Esophagus muscularis mucosa (tissue), 4 donors: ENCODE measurements around the gene ABHD16A. TPM values are rescaled to one million over a fixed set of nuclear protein-coding genes. Genes with fewer than 3 reads are reported as not detected.

Experiments used
- DNase-seq: peaks from one replicate; pipeline ENCODE4 v3.0.0-alpha.2; 2017; ENCODE audit errors: extremely low spot score
- H3K27ac ChIP-seq, 4 donors: fragments of 200-600 bp; sonication (generic); replicated peaks in 1 of 4; 1 replicate in 3 of 4; 2 replicates in 1 of 4; pipeline ENCODE4 v1.5.1; 2016 to 2019; ENCODE audit warnings: mild to moderate bottlenecking in 1 of 4
- H3K27me3 ChIP-seq, 4 donors: fragments of 200-600 bp; sonication (generic); one replicate each; pipeline versions ENCODE4 v1.5.1 to v1.6.0; 2016 to 2019
- H3K36me3 ChIP-seq, 4 donors: fragments of 200-600 bp; sonication (generic); one replicate each; pipeline ENCODE4 v1.5.1; 2016 to 2019
- H3K4me1 ChIP-seq, 4 donors: fragments of 200-600 bp; sonication (generic); one replicate each; pipeline ENCODE4 v1.5.1; 2016 to 2019
- H3K4me3 ChIP-seq, 4 donors: fragments of 200-600 bp; sonication (generic); 1 replicate in 2 of 4; 2 replicates in 2 of 4; pipeline ENCODE4 v1.5.1; 2016 to 2019; ENCODE audit warnings: mild to moderate bottlenecking in 4 of 4, moderate library complexity in 1 of 4
- H3K9me3 ChIP-seq, 4 donors: fragments of 200-600 bp; sonication (generic); 1 replicate in 3 of 4; 2 replicates in 1 of 4; pipeline ENCODE4 v1.5.1; 2016 to 2019
- CTCF ChIP-seq, 3 experiments: fragments of 200-600 bp in 2 of 3; fragments of 450-650 bp in 1 of 3; sonication (generic) in 2 of 3; IDR thresholded peaks; one replicate each; pipeline ENCODE4 v1.5.1; 2017 to 2019; ENCODE audit warnings: antibody characterized with exemption in 3 of 3, mild to moderate bottlenecking in 2 of 3, moderate library complexity in 1 of 3
- EP300 ChIP-seq: sonication (generic); formaldehyde crosslinking; IDR thresholded peaks from one replicate; pipeline ENCODE4 v1.6.1; 2017; ENCODE audit warnings: antibody characterized with exemption
- POLR2A ChIP-seq: fragments of 450-650 bp; IDR thresholded peaks from one replicate; pipeline ENCODE4 v1.6.1; 2017; ENCODE audit warnings: antibody characterized with exemption, moderate library complexity, mild to moderate bottlenecking, low read depth
- POLR2AphosphoS5 ChIP-seq, 2 donors: sonication (generic); formaldehyde crosslinking; IDR thresholded peaks; one replicate each; pipeline ENCODE4 v1.6.1; 2017; ENCODE audit warnings: antibody characterized with exemption in 2 of 2
- WGBS: methylation state at CpG from one replicate; pipeline ENCODE4 v1.1.5; 2018; 5-methylcytosine and 5-hydroxymethylcytosine counted together
- intact Hi-C: fragments of 100-400 bp; cut with DNase I; formaldehyde crosslinking; loops from one replicate; pipeline ENCODE4 v1.15.1; 2023
- small RNA-seq, 3 donors: library from RNA; depleted of rRNA; stranded (forward); fragments of <200 nt; gene quantifications; one replicate each; pipeline ENCODE3, GENCODE V24; 2016
- total RNA-seq, 4 donors: library from RNA; depleted of rRNA; stranded (reverse); fragments of >200 nt; gene quantifications; one replicate each; pipeline versions ENCODE4 v1.1.0 to v1.2.1, GENCODE V29; 2016

Gene ABHD16A
- total RNA-seq, 4 donors from 2014 or later: 44.9 to 57.9 (median 52.8) TPM

GRCh38 chr6:31639449-31639861 lies 63.7 kb downstream of the ABHD16A start:
- Histone ChIP-seq H3K9me3 (no peaks in the 10 kb centered on the region), H3K27me3 (no peaks in the 10 kb centered on the region), H3K36me3 (peaks cover 97 to 100% (median 99%) of the 10 kb centered on the region in 4 donors), H3K27ac (no peak overlapping the region), H3K4me3 (no peak overlapping the region), H3K4me1 (no peaks in the 10 kb centered on the region)
- intact Hi-C loops: no loop called here
- 49% methylated on average over 4 of the region's 10 CpGs for WGBS
- no peak for TF ChIP-seq EP300
- TF ChIP-seq POLR2A: no peak
- TF ChIP-seq POLR2AphosphoS5 (IDR thresholded peaks at IDR 0.05): no peak
- no peak for TF ChIP-seq CTCF (IDR thresholded peaks at IDR 0.05)
- DNase-seq: no peak

- no peak for DNase-seq
- WGBS: 78% methylated on average over 9 of the region's 9 CpGs
- Histone ChIP-seq H3K4me1 (no peaks in the 10 kb centered on the region), H3K27me3 (no peaks in the 10 kb centered on the region), H3K9me3 (no peaks in the 10 kb centered on the region), H3K36me3 (peaks cover 94 to 100% (median 99%) of the 10 kb centered on the region in 4 donors), H3K27ac (no peak overlapping the region), H3K4me3 (no peak overlapping the region)
- intact Hi-C loops: no loop called here
- TF ChIP-seq POLR2A: no peak
- no peak for TF ChIP-seq EP300
- TF ChIP-seq CTCF (IDR thresholded peaks at IDR 0.05): no peak
- no peak for TF ChIP-seq POLR2AphosphoS5 (IDR thresholded peaks at IDR 0.05)
These were observed 64.1 kb downstream of the ABHD16A start for GRCh38 chr6:31639043-31639442.

Small RNA genes lying within 50 kb of the gene (small RNA-seq; reads per million reads assigned to genes)
- gene LY6G6D: 0 reads per million in 3 donors
- 0 to 0.17 (median 0) reads per million in 3 donors for gene MIR4646
- 0 reads per million in 3 donors for gene RF00019

Other genes starting within 250 kb of the ABHD16A start
- 1 to 10 TPM in 2 of 4 donors, under 1 TPM in 2; 0.46 to 2.9 (median 1.7) TPM for gene MICB, start 205.2 kb downstream of the ABHD16A start, total RNA-seq
- not detected for gene MCCD1, start 174.4 kb downstream of the ABHD16A start, total RNA-seq
- 100 to 1,000 TPM; 186 to 257 (median 213) TPM for gene DDX39B, start 161.3 kb downstream of the ABHD16A start, total RNA-seq
- gene ATP6V1G2, start 156.7 kb downstream of the ABHD16A start, total RNA-seq: 1 to 10 TPM; 2.0 to 5.0 (median 2.2) TPM
- gene NFKBIL1, start 155.7 kb downstream of the ABHD16A start, total RNA-seq: 10 to 100 TPM; 24.4 to 42.6 (median 29.6) TPM
- not detected for gene LTA, start 131.0 kb downstream of the ABHD16A start, total RNA-seq
- 1 to 10 TPM in 1 of 4 donors, under 1 TPM in 1, not detected in 2; 0.17 to 1.5 TPM for gene TNF, start 127.8 kb downstream of the ABHD16A start, total RNA-seq
- gene LTB, start 120.9 kb downstream of the ABHD16A start, total RNA-seq: 1 to 10 TPM in 1 of 4 donors, under 1 TPM in 1, not detected in 2; 0.57 to 1.5 TPM
- gene LST1, start 117.0 kb downstream of the ABHD16A start, total RNA-seq: 1 to 10 TPM; 1.9 to 9.3 (median 6.8) TPM
- gene NCR3, start 110.3 kb downstream of the ABHD16A start, total RNA-seq: not detected
- gene AIF1, start 88.1 kb downstream of the ABHD16A start, total RNA-seq: 10 to 100 TPM in 3 of 4 donors, 1 to 10 TPM in 1; 9.4 to 41.9 (median 14.4) TPM
- gene PRRC2A, start 82.6 kb downstream of the ABHD16A start, total RNA-seq: 100 to 1,000 TPM in 2 of 4 donors, 10 to 100 TPM in 2; 68.8 to 138 (median 89.2) TPM
- gene BAG6, start 50.7 kb downstream of the ABHD16A start, total RNA-seq: 100 to 1,000 TPM; 173 to 283 (median 217) TPM
- 1 to 10 TPM; 1.5 to 3.3 (median 2.0) TPM for gene APOM, start 47.4 kb downstream of the ABHD16A start, total RNA-seq
- gene C6orf47, start 42.5 kb downstream of the ABHD16A start, total RNA-seq: 10 to 100 TPM; 24.5 to 39.6 (median 34.0) TPM
- 10 to 100 TPM; 15.8 to 21.0 (median 19.4) TPM for gene GPANK1, start 38.3 kb downstream of the ABHD16A start, total RNA-seq
- gene CSNK2B, start 37.2 kb downstream of the ABHD16A start, total RNA-seq: 100 to 1,000 TPM; 132 to 188 (median 153) TPM
- 1 to 10 TPM; 2.9 to 4.0 (median 3.2) TPM for gene LY6G5B, start 33.3 kb downstream of the ABHD16A start, total RNA-seq
- gene LY6G5C, start 22.3 kb downstream of the ABHD16A start, total RNA-seq: 1 to 10 TPM in 2 of 4 donors, not detected in 2; 2.0 to 2.9 TPM
- gene LY6G6F, start 3.5 kb upstream of the ABHD16A start, total RNA-seq: not detected
- not detected for gene LY6G6D, start 12.0 kb upstream of the ABHD16A start, total RNA-seq
- not detected for gene LY6G6C, start 18.4 kb upstream of the ABHD16A start, total RNA-seq
- not detected for gene MPIG6B, start 20.0 kb upstream of the ABHD16A start, total RNA-seq
- gene DDAH2, start 26.0 kb upstream of the ABHD16A start, total RNA-seq: 100 to 1,000 TPM in 2 of 4 donors, 10 to 100 TPM in 2; 78.1 to 119 (median 100) TPM
- 100 to 1,000 TPM; 208 to 379 (median 290) TPM for gene CLIC1, start 33.2 kb upstream of the ABHD16A start, total RNA-seq
- gene MSH5, start 36.7 kb upstream of the ABHD16A start, total RNA-seq: 1 to 10 TPM; 4.0 to 6.4 (median 4.5) TPM
- gene SAPCD1, start 59.3 kb upstream of the ABHD16A start, total RNA-seq: under 1 TPM in 1 of 4 donors, not detected in 3; 0.83 TPM
- under 1 TPM in 3 of 4 donors, not detected in 1; 0.40 to 0.50 (median 0.45) TPM for gene VWA7, start 74.0 kb upstream of the ABHD16A start, total RNA-seq
- 10 to 100 TPM; 25.0 to 53.2 (median 34.8) TPM for gene VARS1, start 92.4 kb upstream of the ABHD16A start, total RNA-seq
- gene LSM2, start 103.6 kb upstream of the ABHD16A start, total RNA-seq: 10 to 100 TPM; 24.2 to 41.5 (median 32.9) TPM
- 1 to 10 TPM; 1.2 to 3.7 (median 2.6) TPM for gene HSPA1L, start 112.0 kb upstream of the ABHD16A start, total RNA-seq
- gene HSPA1A, start 112.2 kb upstream of the ABHD16A start, total RNA-seq: 100 to 1,000 TPM; 235 to 451 (median 370) TPM
- gene HSPA1B, start 124.4 kb upstream of the ABHD16A start, total RNA-seq: 100 to 1,000 TPM; 120 to 315 (median 274) TPM
- 10 to 100 TPM; 24.9 to 39.6 (median 34.9) TPM for gene NEU1, start 159.5 kb upstream of the ABHD16A start, total RNA-seq
- under 1 TPM in 2 of 4 donors, not detected in 2; 0.19 to 0.80 TPM for gene SLC44A4, start 175.7 kb upstream of the ABHD16A start, total RNA-seq
- gene EHMT2, start 194.4 kb upstream of the ABHD16A start, total RNA-seq: 10 to 100 TPM; 25.7 to 48.4 (median 38.1) TPM
- gene ZBTB12, start 198.8 kb upstream of the ABHD16A start, total RNA-seq: 1 to 10 TPM in 3 of 4 donors, under 1 TPM in 1; 0.66 to 2.5 (median 1.6) TPM
- gene C2, start 224.4 kb upstream of the ABHD16A start, total RNA-seq: 10 to 100 TPM in 3 of 4 donors, 1 to 10 TPM in 1; 10.0 to 15.4 (median 12.6) TPM
- 10 to 100 TPM; 11.6 to 28.7 (median 12.7) TPM for gene CFB, start 242.8 kb upstream of the ABHD16A start, total RNA-seq